Osteocyte (in vitro differentiated cells): ENCODE data around the gene SERINC2. TPM values are rescaled to one million over a fixed set of nuclear protein-coding genes. Genes with fewer than 3 reads are reported as not detected.

ENCODE experiments used
- DNase-seq: peaks from one replicate; pipeline ENCODE4 v3.0.0; 2021; ENCODE audit warnings: mixed read lengths; ENCODE audit not compliant: unreplicated experiment; ENCODE audit errors: extremely low spot score
- H3K27ac Mint-ChIP-seq: one replicate; pipeline ENCODE4 v1.8.0; 2021; ENCODE audit warnings: mild to moderate bottlenecking, mixed read lengths; ENCODE audit not compliant: unreplicated experiment
- H3K27me3 Mint-ChIP-seq: one replicate; pipeline ENCODE4 v1.8.0; 2021; ENCODE audit warnings: mixed read lengths; ENCODE audit not compliant: unreplicated experiment
- H3K36me3 Mint-ChIP-seq: one replicate; pipeline ENCODE4 v1.8.0; 2021; ENCODE audit warnings: mixed read lengths; ENCODE audit not compliant: unreplicated experiment
- H3K4me1 Mint-ChIP-seq: one replicate; pipeline ENCODE4 v1.8.0; 2021; ENCODE audit warnings: mixed read lengths; ENCODE audit not compliant: unreplicated experiment
- H3K4me3 Mint-ChIP-seq: one replicate; pipeline ENCODE4 v1.8.0; 2021; ENCODE audit warnings: mild to moderate bottlenecking, moderate library complexity, mixed read lengths; ENCODE audit not compliant: unreplicated experiment
- H3K9me3 Mint-ChIP-seq: one replicate; pipeline ENCODE4 v1.8.0; 2021; ENCODE audit warnings: mixed read lengths; ENCODE audit not compliant: unreplicated experiment
- total RNA-seq: library from RNA; stranded (reverse); gene quantifications from 2 replicates; pipeline ENCODE4 v1.2.1, GENCODE V29; 2021
- TF ChIP-seq, protein P1 (sequence below): fragments of 200-600 bp; sonication (generic); IDR thresholded peaks from 2 replicates; pipeline ENCODE4 v1.5.0; 2021; ENCODE audit warnings: antibody characterized with exemption, mild to moderate bottlenecking, moderate library complexity

The SERINC2 gene
- total RNA-seq, 1 donor from 2014 or later = 4.2 TPM

DNA sequence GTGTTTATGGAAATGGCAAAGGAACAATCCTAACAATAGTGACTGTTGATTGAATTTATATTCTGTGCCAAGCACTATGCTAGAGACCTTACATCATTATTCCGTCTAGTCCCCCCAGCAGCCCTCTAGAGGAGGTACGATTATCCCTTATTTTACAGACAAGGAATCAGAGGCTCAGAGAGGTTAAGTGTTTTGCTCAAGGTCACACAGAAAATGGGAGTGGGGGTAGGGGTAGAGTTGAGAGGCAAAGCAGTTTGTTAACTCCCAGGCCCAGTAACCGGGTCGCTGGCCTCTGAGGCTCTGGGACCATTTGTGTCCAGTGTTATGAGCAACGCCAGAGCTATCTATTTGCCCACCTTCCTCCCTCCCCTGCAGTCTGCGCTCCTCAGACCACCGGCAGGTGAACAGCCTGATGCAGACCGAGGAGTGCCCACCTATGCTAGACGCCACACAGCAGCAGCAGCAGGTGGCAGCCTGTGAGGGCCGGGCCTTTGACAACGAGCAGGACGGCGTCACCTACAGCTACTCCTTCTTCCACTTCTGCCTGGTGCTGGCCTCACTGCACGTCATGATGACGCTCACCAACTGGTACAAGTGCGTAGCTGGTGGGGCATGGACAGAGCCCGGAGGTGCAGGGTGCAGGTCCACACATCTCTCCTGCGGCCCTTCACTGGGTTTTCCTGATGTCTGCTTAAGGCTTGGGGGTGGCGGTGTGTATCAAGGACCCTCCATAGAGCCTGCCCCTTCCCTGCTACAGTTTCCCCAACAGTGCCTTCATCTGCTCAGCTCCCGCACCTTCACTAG is 19.8 kb downstream of the SERINC2 start:
- H3K4me3 Mint-ChIP-seq = no peak overlapping the region
- no peaks in the 10 kb centered on the region for H3K9me3 Mint-ChIP-seq
- peaks cover 12% of the 10 kb centered on the region for H3K27me3 Mint-ChIP-seq
- no peak overlapping the region for H3K27ac Mint-ChIP-seq
- peaks cover 4% of the 10 kb centered on the region for H3K4me1 Mint-ChIP-seq
- TF ChIP-seq, protein P1, sequence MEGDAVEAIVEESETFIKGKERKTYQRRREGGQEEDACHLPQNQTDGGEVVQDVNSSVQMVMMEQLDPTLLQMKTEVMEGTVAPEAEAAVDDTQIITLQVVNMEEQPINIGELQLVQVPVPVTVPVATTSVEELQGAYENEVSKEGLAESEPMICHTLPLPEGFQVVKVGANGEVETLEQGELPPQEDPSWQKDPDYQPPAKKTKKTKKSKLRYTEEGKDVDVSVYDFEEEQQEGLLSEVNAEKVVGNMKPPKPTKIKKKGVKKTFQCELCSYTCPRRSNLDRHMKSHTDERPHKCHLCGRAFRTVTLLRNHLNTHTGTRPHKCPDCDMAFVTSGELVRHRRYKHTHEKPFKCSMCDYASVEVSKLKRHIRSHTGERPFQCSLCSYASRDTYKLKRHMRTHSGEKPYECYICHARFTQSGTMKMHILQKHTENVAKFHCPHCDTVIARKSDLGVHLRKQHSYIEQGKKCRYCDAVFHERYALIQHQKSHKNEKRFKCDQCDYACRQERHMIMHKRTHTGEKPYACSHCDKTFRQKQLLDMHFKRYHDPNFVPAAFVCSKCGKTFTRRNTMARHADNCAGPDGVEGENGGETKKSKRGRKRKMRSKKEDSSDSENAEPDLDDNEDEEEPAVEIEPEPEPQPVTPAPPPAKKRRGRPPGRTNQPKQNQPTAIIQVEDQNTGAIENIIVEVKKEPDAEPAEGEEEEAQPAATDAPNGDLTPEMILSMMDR = no peak
- DNase-seq = no peak
- H3K36me3 Mint-ChIP-seq = no peaks in the 10 kb centered on the region

DNA sequence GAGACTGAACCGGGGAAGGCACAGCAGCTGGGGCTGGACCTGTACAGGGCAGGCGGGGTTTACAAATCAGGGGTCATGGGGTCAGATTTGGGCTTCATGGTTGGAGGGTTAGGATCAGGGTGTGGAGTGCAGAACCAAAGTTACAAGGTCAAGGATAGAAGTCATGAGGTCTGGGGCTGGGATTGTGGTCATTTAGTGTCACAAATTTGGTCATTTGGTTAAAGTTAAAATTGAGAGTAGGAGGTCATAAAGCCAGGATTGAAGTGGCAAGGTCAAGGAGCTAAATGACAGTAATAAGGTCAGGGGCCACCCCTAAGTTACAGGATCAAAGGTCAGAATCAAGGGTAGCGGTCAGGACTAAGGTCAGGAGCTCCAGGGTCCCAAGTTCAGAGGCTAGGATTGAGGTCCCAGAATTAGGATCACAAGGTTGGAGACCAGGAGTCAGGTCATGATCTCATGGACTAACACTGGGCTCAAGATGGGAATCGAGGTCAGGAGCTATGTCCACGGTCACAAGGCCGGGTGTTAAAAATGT is 20.4 kb downstream of the SERINC2 start:
- Mint-ChIP-seq H3K4me3 (no peak overlapping the region), H3K4me1 (peaks cover 4% of the 10 kb centered on the region), H3K27me3 (peaks cover 12% of the 10 kb centered on the region), H3K36me3 (no peaks in the 10 kb centered on the region), H3K27ac (no peak overlapping the region), H3K9me3 (no peaks in the 10 kb centered on the region)
- TF ChIP-seq, protein P1 = no peak
- DNase-seq = no peak

DNA sequence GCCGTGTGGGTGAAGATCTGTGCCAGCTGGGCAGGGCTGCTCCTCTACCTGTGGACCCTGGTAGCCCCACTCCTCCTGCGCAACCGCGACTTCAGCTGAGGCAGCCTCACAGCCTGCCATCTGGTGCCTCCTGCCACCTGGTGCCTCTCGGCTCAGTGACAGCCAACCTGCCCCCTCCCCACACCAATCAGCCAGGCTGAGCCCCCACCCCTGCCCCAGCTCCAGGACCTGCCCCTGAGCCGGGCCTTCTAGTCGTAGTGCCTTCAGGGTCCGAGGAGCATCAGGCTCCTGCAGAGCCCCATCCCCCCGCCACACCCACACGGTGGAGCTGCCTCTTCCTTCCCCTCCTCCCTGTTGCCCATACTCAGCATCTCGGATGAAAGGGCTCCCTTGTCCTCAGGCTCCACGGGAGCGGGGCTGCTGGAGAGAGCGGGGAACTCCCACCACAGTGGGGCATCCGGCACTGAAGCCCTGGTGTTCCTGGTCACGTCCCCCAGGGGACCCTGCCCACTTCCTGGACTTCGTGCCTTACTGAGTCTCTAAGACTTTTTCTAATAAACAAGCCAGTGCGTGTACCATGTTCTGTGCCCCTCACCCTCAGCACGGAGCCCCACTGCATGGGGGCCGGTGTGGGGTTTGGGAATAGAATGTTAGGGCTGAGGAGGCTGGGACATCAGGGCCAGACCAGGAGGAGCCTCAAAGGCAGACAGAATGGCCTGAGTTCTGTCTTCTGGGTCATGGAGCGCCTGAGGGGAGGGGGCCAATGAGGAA is 21.3 kb downstream of the SERINC2 start:
- Mint-ChIP-seq H3K36me3 (no peaks in the 10 kb centered on the region), H3K4me3 (no peak overlapping the region), H3K27me3 (peaks cover 14% of the 10 kb centered on the region)

DNA sequence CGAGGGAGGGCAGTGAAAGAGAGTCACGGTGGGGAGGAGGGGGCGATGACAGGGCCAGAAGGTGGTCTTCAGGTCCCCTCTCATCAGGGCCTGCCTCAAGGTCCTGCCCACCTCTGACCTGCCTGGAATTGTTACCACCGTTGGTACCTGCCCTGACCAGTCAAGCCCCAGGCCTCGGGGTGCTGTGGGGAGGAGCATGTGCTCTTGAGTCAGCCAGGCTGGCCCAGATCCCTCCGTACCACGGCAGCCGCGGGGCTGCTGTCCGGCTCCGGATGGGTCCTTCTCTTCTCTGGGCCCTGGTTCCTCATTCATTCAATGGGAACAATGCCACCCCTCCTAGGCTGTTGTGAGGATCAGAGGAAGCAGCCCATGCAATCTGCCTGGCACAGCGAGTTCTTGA is 22.0 kb downstream of the SERINC2 start:
- no peak overlapping the region for H3K27ac Mint-ChIP-seq
- no peaks in the 10 kb centered on the region for H3K36me3 Mint-ChIP-seq
- H3K4me3 Mint-ChIP-seq = no peak overlapping the region
- DNase-seq = no peak
- TF ChIP-seq, protein P1 = no peak
- no peaks in the 10 kb centered on the region for H3K9me3 Mint-ChIP-seq
- peaks cover 14% of the 10 kb centered on the region for H3K27me3 Mint-ChIP-seq
- peaks cover 4% of the 10 kb centered on the region for H3K4me1 Mint-ChIP-seq

More for the DNA sequence above, 21.3 kb downstream of the SERINC2 start:
- no peak for DNase-seq
- no peak overlapping the region for H3K27ac Mint-ChIP-seq
- H3K4me1 Mint-ChIP-seq = peaks cover 4% of the 10 kb centered on the region
- TF ChIP-seq, protein P1 = no peak
- H3K9me3 Mint-ChIP-seq = no peaks in the 10 kb centered on the region
